Neuronal stem cell (in vitro differentiated cells): ENCODE results near the gene ENKUR.

Source experiments
- DNase-seq: peaks from one replicate; pipeline ENCODE4 v3.0.0-alpha.2; 2013; ENCODE audit warnings: low spot score
- H2AFZ ChIP-seq: one replicate; pipeline ENCODE4 v1.6.1; 2013; ENCODE audit warnings: mild to moderate bottlenecking, low read length, inconsistent platforms
- H2AK5ac ChIP-seq: 2 replicates; pipeline ENCODE4 v1.6.1; 2013; ENCODE audit warnings: low read depth, mild to moderate bottlenecking, inconsistent platforms, low read length, moderate library complexity, mixed read lengths
- H2BK120ac ChIP-seq: 2 replicates; pipeline ENCODE4 v1.6.1; 2013; ENCODE audit warnings: low read depth, mild to moderate bottlenecking, inconsistent platforms, low read length, moderate library complexity, mixed read lengths
- H2BK12ac ChIP-seq: one replicate; pipeline ENCODE4 v1.6.1; 2013; ENCODE audit warnings: low read length, inconsistent platforms
- H2BK15ac ChIP-seq: 2 replicates; pipeline ENCODE4 v1.6.1; 2013; ENCODE audit warnings: mild to moderate bottlenecking, low read length, inconsistent platforms, mixed read lengths
- H2BK5ac ChIP-seq: one replicate; pipeline ENCODE4 v1.6.1; 2013; ENCODE audit warnings: inconsistent platforms, mild to moderate bottlenecking, low read length, moderate library complexity
- H3K14ac ChIP-seq: one replicate; pipeline ENCODE4 v1.6.1; 2013; ENCODE audit warnings: low read length, inconsistent platforms
- H3K18ac ChIP-seq: 2 replicates; pipeline ENCODE4 v1.6.1; 2013; ENCODE audit warnings: low read length, inconsistent platforms
- H3K23ac ChIP-seq: 2 replicates; pipeline ENCODE4 v1.6.1; 2013; ENCODE audit warnings: low read depth, mild to moderate bottlenecking, mixed read lengths, low read length, inconsistent platforms; ENCODE audit not compliant: poor library complexity
- H3K27ac ChIP-seq: replicated peaks from 3 replicates; pipeline ENCODE4 v1.5.1; 2013; ENCODE audit warnings: low read length, inconsistent platforms
- H3K27me3 ChIP-seq, 3 experiments: 2 replicates each; pipeline ENCODE4 v1.6.1; 2013; ENCODE audit warnings: low read length in 3 of 3, mild to moderate bottlenecking in 2 of 3, inconsistent platforms in 1 of 3, low read depth in 1 of 3, mixed read lengths in 1 of 3, moderate library complexity in 1 of 3; ENCODE audit not compliant: control insufficient read depth in 3 of 3, insufficient read depth in 3 of 3
- H3K36me3 ChIP-seq, 2 donors: replicated peaks in 1 of 2; 2 replicates each; pipeline ENCODE4 v1.6.1; 2013; ENCODE audit warnings: low read length in 2 of 2; ENCODE audit not compliant: control insufficient read depth in 2 of 2, insufficient read depth in 2 of 2
- H3K4ac ChIP-seq: 2 replicates; pipeline ENCODE4 v1.6.1; 2013; ENCODE audit warnings: inconsistent platforms, mild to moderate bottlenecking, low read length, moderate library complexity
- H3K4me1 ChIP-seq, 2 donors: 1 replicate in 1 of 2; 2 replicates in 1 of 2; pipeline ENCODE4 v1.6.1; 2013; ENCODE audit warnings: low read length in 2 of 2, low read depth in 1 of 2; ENCODE audit not compliant: control insufficient read depth in 2 of 2, insufficient read depth in 1 of 2
- H3K4me2 ChIP-seq: one replicate; pipeline ENCODE4 v1.6.1; 2013; ENCODE audit warnings: mild to moderate bottlenecking, low read length, inconsistent platforms; ENCODE audit not compliant: insufficient read depth, poor library complexity, severe bottlenecking
- H3K4me3 ChIP-seq, 2 donors: 2 replicates each; pipeline ENCODE4 v1.5.1; 2013; ENCODE audit warnings: low read length in 2 of 2, mild to moderate bottlenecking in 2 of 2, inconsistent platforms in 1 of 2, moderate library complexity in 1 of 2
- H3K79me1 ChIP-seq: one replicate; pipeline ENCODE4 v1.6.1; 2013; ENCODE audit warnings: low read depth, mild to moderate bottlenecking, inconsistent platforms, low read length, moderate library complexity
- H3K9ac ChIP-seq: one replicate; pipeline ENCODE4 v1.6.1; 2013; ENCODE audit warnings: mild to moderate bottlenecking, low read depth, low read length, inconsistent platforms; ENCODE audit not compliant: poor library complexity
- H3K9me3 ChIP-seq, 2 donors: replicated peaks in 1 of 2; 2 replicates each; pipeline versions ENCODE3 to v1.6.1; 2013; ENCODE audit warnings: low read length in 2 of 2, mild to moderate bottlenecking in 2 of 2, inconsistent platforms in 1 of 2, low read depth in 1 of 2, mixed read lengths in 1 of 2, moderate library complexity in 1 of 2; ENCODE audit not compliant: control insufficient read depth in 2 of 2, insufficient read depth in 1 of 2
- H4K8ac ChIP-seq: one replicate; pipeline ENCODE4 v1.6.1; 2013; ENCODE audit warnings: low read depth, mild to moderate bottlenecking, inconsistent platforms, low read length, moderate library complexity
- H4K91ac ChIP-seq: one replicate; pipeline ENCODE4 v1.6.1; 2013; ENCODE audit warnings: low read length, low read depth, mild to moderate bottlenecking, inconsistent platforms; ENCODE audit not compliant: poor library complexity
- WGBS, 2 donors: extraction: QIAGEN DNeasy Blood & Tissue Kit; methylation state at CpG; one replicate each; pipeline ENCODE4 v1.1.7; 2013; ENCODE audit warnings: missing lambda C conversion rate in 2 of 2, mixed read lengths in 1 of 2; ENCODE audit not compliant: insufficient read length in 2 of 2, insufficient replicate concordance in 1 of 2; ENCODE audit errors: extremely low coverage in 2 of 2; 5-methylcytosine and 5-hydroxymethylcytosine counted together

ENKUR gene

DNA sequence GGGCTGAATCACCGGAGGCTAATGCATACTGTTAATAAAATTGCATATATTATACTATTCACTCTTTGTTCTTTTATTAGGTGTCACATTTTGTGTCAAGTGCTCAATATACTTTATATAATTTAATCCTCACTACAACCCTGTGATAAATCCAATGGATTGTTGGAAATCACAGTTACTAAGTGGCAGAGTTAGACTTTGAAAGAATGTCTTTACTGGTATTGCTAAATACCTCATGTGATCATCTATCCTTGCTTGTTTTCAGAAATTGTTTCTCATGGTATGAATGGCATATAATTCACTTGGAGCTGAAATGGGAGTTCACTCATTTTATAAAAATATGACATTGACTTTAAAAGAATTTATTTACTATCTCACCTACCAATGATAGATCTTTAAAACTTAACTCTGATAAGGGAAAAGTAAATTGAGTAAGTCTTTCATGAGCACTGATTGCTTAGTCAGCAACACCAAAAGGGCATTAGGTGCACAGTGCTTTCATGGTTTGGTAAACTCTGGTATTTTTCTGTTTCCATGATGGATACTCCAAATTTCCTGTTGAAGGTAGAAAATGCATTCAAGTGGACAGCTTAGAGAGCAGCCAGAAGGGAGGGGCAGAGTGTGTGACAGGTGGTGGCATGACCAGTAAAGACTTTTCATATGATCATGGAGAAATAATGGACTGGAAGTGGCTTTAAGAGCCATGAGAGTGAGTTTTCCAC, 22.6 kb downstream of the ENKUR start:
- H3K27ac ChIP-seq, result no peak overlapping the region

DNA sequence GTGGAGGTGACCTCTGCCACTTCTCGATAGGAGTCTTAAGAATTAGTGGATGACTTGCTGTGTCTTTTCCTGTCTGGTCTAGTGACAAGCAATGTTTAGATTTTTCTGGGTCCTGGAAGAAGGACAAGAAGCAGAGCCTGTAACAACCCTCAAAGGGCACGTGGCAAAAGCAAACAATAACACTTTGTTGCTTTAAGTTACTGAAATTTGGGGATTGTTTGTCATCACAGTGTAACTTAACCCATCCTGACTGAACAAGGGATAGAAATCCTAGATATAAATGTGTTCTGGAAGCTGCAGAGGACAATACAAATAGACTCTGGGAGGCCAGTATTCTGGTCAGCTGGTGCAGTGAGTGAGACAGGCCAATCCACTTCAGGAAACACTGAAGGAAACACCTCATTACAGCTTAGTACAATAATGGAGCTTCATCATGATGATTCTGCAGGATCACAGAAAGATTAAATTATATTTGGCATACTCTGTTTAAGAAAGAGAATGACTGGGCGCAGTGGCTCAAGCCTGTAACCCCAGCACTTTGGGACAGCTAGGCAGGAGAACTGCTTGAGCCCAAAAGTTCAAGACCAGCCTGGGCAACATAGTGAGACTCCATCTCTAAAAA, 23.3 kb downstream of the ENKUR start:
- Histone ChIP-seq H2BK5ac (no peak overlapping the region), H3K9ac (no peak overlapping the region), H3K79me1 (no peaks in the 10 kb centered on the region), H3K23ac (no peak overlapping the region), H3K4me1 (peaks cover 2 to 5% of the 10 kb centered on the region in 2 donors), H2BK15ac (no peak overlapping the region), H2AK5ac (no peak overlapping the region), H3K14ac (no peak overlapping the region), H3K9me3 (no peaks in the 10 kb centered on the region), H3K4me2 (no peak overlapping the region), H3K36me3 (no peaks in the 10 kb centered on the region), H3K4ac (no peak overlapping the region), H2BK12ac (no peak overlapping the region), H3K27ac (no peak overlapping the region), H3K18ac (no peak overlapping the region), H2BK120ac (no peak overlapping the region), H2AFZ (no peak overlapping the region), H3K4me3 (no peak overlapping the region), H4K8ac (no peak overlapping the region), H3K27me3 (no peaks in the 10 kb centered on the region), H4K91ac (no peak overlapping the region)
- DNase-seq, result no peak
- WGBS, 2 donors, result no CpG with 5 or more reads among the region's 3 CpGs

More for the DNA sequence above, 22.6 kb downstream of the ENKUR start:
- Histone ChIP-seq H3K14ac (no peak overlapping the region), H2BK12ac (no peak overlapping the region), H3K9ac (no peak overlapping the region), H3K4me1 (peaks cover 2 to 5% of the 10 kb centered on the region in 2 donors), H4K8ac (no peak overlapping the region), H3K4me3 (no peak overlapping the region), H3K18ac (no peak overlapping the region), H2AFZ (no peak overlapping the region), H2AK5ac (no peak overlapping the region), H3K23ac (no peak overlapping the region), H3K9me3 (no peaks in the 10 kb centered on the region), H3K4ac (no peak overlapping the region), H2BK15ac (no peak overlapping the region), H3K27me3 (no peaks in the 10 kb centered on the region), H3K4me2 (no peak overlapping the region), H2BK5ac (no peak overlapping the region), H2BK120ac (no peak overlapping the region), H4K91ac (no peak overlapping the region), H3K79me1 (no peaks in the 10 kb centered on the region), H3K36me3 (no peaks in the 10 kb centered on the region)
- no CpG with 5 or more reads among the region's 1 CpG for WGBS, 2 donors
- no peak for DNase-seq

DNA sequence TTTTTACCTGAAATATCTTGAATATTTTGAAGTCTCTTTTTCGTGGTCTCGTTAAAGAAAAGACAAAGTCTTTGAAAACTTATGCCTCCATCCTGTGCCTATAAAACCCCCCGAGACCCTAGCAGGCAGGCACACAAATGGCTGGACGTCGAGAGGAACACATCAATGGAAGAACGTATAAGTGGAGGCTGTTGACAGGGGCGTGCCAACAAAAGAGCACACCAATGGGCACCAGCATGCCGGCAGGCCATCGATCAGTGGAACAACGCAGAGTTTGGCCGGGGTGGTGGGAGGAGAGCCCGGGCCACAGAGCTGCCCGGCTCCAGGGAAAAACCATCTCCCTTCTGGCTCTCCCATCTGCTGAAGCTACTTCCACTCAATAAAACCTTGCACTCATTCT, 24.7 kb downstream of the ENKUR start:
- Histone ChIP-seq H4K91ac (no peak overlapping the region), H3K4me3 (no peak overlapping the region), H2BK5ac (no peak overlapping the region), H3K23ac (no peak overlapping the region), H3K14ac (no peak overlapping the region), H2BK12ac (no peak overlapping the region), H2BK15ac (no peak overlapping the region), H3K79me1 (no peaks in the 10 kb centered on the region), H3K4me1 (peaks cover 2 to 5% of the 10 kb centered on the region in 2 donors), H3K27ac (no peak overlapping the region), H3K18ac (no peak overlapping the region), H3K9me3 (no peaks in the 10 kb centered on the region), H4K8ac (no peak overlapping the region), H3K9ac (no peak overlapping the region), H3K4me2 (no peak overlapping the region), H2BK120ac (peak overlapping the region; percentile 39), H3K4ac (no peak overlapping the region), H3K36me3 (no peaks in the 10 kb centered on the region), H3K27me3 (no peaks in the 10 kb centered on the region), H2AFZ (no peak overlapping the region), H2AK5ac (no peak overlapping the region)
- DNase-seq, result no peak
- no CpG with 5 or more reads among the region's 13 CpGs for WGBS, 2 donors

DNA sequence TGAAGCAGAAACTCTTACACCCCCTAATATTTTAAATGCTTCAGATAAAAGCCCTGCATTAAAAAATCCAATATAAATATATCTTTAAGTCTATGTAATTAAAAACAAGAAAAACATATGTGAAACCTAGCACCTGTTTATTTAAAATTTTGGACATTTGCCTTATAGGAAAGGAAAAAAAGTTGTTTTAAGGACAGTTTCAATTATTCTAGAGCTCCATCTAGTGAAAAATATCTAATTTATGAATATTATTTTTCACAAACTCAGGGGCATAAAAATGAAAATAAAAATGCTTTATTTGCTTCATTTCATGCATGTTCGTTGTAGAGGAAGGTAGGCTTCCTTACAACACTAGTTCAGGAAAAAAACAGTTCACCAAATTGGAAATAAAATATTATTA, 26.1 kb downstream of the ENKUR start:
- WGBS, 2 donors, result no CpG with 5 or more reads among the region's 1 CpG

More for the DNA sequence above, 26.1 kb downstream of the ENKUR start:
- no peaks in the 10 kb centered on the region for H3K79me1 ChIP-seq
- DNase-seq, result no peak
- H3K18ac ChIP-seq, result no peak overlapping the region
- H3K4me3 ChIP-seq, result no peak overlapping the region
- H2BK15ac ChIP-seq, result no peak overlapping the region
- no peaks in the 10 kb centered on the region for H3K36me3 ChIP-seq
- H3K4ac ChIP-seq, result no peak overlapping the region
- H3K9me3 ChIP-seq, result no peaks in the 10 kb centered on the region
- no peaks in the 10 kb centered on the region for H3K27me3 ChIP-seq
- no peak overlapping the region for H3K14ac ChIP-seq
- H3K4me2 ChIP-seq, result no peak overlapping the region
- no peak overlapping the region for H4K8ac ChIP-seq
- H2AK5ac ChIP-seq, result no peak overlapping the region
- peaks cover 2 to 5% of the 10 kb centered on the region in 2 donors for H3K4me1 ChIP-seq
- no peak overlapping the region for H3K27ac ChIP-seq
- no peak overlapping the region for H4K91ac ChIP-seq
- no peak overlapping the region for H2BK5ac ChIP-seq
- no peak overlapping the region for H2AFZ ChIP-seq
- H2BK120ac ChIP-seq, result no peak overlapping the region
- no peak overlapping the region for H3K9ac ChIP-seq
- no peak overlapping the region for H3K23ac ChIP-seq
- no peak overlapping the region for H2BK12ac ChIP-seq
